OCI-LY3 (cell line): ENCODE data around the gene SH3RF3.

Experiments used
- EZH2phosphoT487 ChIP-seq: fragments of 200-600 bp; shearing (Covaris generic); IDR thresholded peaks from 2 replicates; pipeline ENCODE4 v1.6.1; 2018; ENCODE audit warnings: antibody characterized with exemption, mixed run types, low read depth
- TF ChIP-seq, protein P1 (sequence below): fragments of 200-600, 300-600 bp; sonication (generic); IDR thresholded peaks from 2 replicates; pipeline ENCODE4 v1.5.1; 2014; ENCODE audit warnings: antibody characterized with exemption, low read length, low read depth

- TF ChIP-seq, protein P1, sequence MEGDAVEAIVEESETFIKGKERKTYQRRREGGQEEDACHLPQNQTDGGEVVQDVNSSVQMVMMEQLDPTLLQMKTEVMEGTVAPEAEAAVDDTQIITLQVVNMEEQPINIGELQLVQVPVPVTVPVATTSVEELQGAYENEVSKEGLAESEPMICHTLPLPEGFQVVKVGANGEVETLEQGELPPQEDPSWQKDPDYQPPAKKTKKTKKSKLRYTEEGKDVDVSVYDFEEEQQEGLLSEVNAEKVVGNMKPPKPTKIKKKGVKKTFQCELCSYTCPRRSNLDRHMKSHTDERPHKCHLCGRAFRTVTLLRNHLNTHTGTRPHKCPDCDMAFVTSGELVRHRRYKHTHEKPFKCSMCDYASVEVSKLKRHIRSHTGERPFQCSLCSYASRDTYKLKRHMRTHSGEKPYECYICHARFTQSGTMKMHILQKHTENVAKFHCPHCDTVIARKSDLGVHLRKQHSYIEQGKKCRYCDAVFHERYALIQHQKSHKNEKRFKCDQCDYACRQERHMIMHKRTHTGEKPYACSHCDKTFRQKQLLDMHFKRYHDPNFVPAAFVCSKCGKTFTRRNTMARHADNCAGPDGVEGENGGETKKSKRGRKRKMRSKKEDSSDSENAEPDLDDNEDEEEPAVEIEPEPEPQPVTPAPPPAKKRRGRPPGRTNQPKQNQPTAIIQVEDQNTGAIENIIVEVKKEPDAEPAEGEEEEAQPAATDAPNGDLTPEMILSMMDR, result no peak
- no peak for TF ChIP-seq EZH2phosphoT487
Observed at GRCh38 chr2:109237792-109238191, 108.8 kb downstream of the SH3RF3 start.
